CD4-positive, alpha-beta memory T cell (primary cell): ENCODE data around the gene METTL1. TPM values are rescaled to one million over a fixed set of nuclear protein-coding genes. Genes with fewer than 3 reads are reported as not detected.

Source experiments
- CTCF ChIA-PET: fragments of 350-600 bp; sonication (Branson Sonifier 250); formaldehyde crosslinking; loops from one replicate; lab custom pipeline; 2021; ENCODE audit warnings: inconsistent platforms; ENCODE audit not compliant: partially characterized antibody; lab: Charles Lee
- POLR2A ChIA-PET: fragments of 350-600 bp; sonication (Branson Sonifier 250); formaldehyde crosslinking; loops from one replicate; lab custom pipeline; 2021; ENCODE audit not compliant: partially characterized antibody; lab: Charles Lee
- DNase-seq, 5 donors: peaks; one replicate each; pipeline versions ENCODE4 v3.0.0 to v3.0.0-alpha.2; 2020 to 2022; ENCODE audit warnings: mixed read lengths in 1 of 5
- H3K27ac ChIP-seq: one replicate; pipeline ENCODE4 v1.7.0; 2013; ENCODE audit warnings: low read depth, low read length
- H3K27me3 ChIP-seq: 2 replicates; pipeline ENCODE4 v1.7.0; 2013; ENCODE audit warnings: mild to moderate bottlenecking, low read length, moderate library complexity; ENCODE audit not compliant: insufficient read depth
- H3K36me3 ChIP-seq: 2 replicates; pipeline ENCODE4 v1.7.0; 2013; ENCODE audit warnings: mild to moderate bottlenecking, low read length, moderate library complexity; ENCODE audit not compliant: insufficient read depth
- H3K4me1 ChIP-seq: 2 replicates; pipeline ENCODE4 v1.7.0; 2013; ENCODE audit warnings: mild to moderate bottlenecking, low read length, moderate library complexity; ENCODE audit not compliant: insufficient read depth
- H3K4me3 ChIP-seq, 2 donors: one replicate each; pipeline ENCODE4 v1.7.0; 2013; ENCODE audit warnings: low read length in 2 of 2, mild to moderate bottlenecking in 1 of 2
- H3K9me3 ChIP-seq, 2 donors: one replicate each; pipeline ENCODE4 v1.7.0; 2013; ENCODE audit warnings: low read length in 2 of 2, control low read depth in 1 of 2; ENCODE audit not compliant: control insufficient read depth in 1 of 2
- H3K27ac Mint-ChIP-seq, 7 donors: one replicate each; pipeline ENCODE4 v1.8.0; 2020 to 2021; ENCODE audit warnings: mixed read lengths in 7 of 7, mild to moderate bottlenecking in 6 of 7, inconsistent platforms in 3 of 7, moderate library complexity in 3 of 7
- H3K27me3 Mint-ChIP-seq, 2 donors: one replicate each; pipeline ENCODE4 v1.8.0; 2020 to 2021; ENCODE audit warnings: mixed read lengths in 2 of 2
- H3K36me3 Mint-ChIP-seq, 2 donors: one replicate each; pipeline ENCODE4 v1.8.0; 2020 to 2021; ENCODE audit warnings: mixed read lengths in 2 of 2, inconsistent platforms in 1 of 2, mild to moderate bottlenecking in 1 of 2
- H3K4me1 Mint-ChIP-seq, 4 donors: one replicate each; pipeline ENCODE4 v1.8.0; 2020 to 2021; ENCODE audit warnings: mixed read lengths in 4 of 4, mild to moderate bottlenecking in 1 of 4
- H3K4me3 Mint-ChIP-seq, 8 donors: one replicate each; pipeline ENCODE4 v1.8.0; 2020 to 2021; ENCODE audit warnings: mixed read lengths in 8 of 8, mild to moderate bottlenecking in 7 of 8, moderate library complexity in 6 of 8, inconsistent platforms in 3 of 8
- H3K9me3 Mint-ChIP-seq, 8 donors: one replicate each; pipeline ENCODE4 v1.8.0; 2020 to 2021; ENCODE audit warnings: mixed read lengths in 8 of 8, mild to moderate bottlenecking in 5 of 8, inconsistent platforms in 3 of 8, moderate library complexity in 1 of 8
- intact Hi-C: fragments of 100-400 bp; cut with micrococcal nuclease; formaldehyde crosslinking; loops from one replicate; pipeline ENCODE4 v1.15.1; 2023
- polyA plus RNA-seq, 2 donors: library from polyadenylated mRNA; unstranded; fragments of 300-500 nt; fragmentation: Illumina TruSeq; gene quantifications; one replicate each; pipeline ENCODE4 v1.2.3, GENCODE V29; 2021
- total RNA-seq, 2 experiments: library from RNA; stranded (reverse); gene quantifications; one replicate each; pipeline ENCODE4 v1.2.3, GENCODE V29; 2021

METTL1 gene
- total and polyA plus RNA-seq, 4 experiments from 2014 or later, result 9.9 to 19.1 (median 13.6) TPM

- peaks cover 17 to 33% (median 22%) of the 10 kb centered on the region in 4 donors for H3K4me1 Mint-ChIP-seq
These were observed 45.6 kb downstream of the METTL1 start for GRCh38 chr12:57726151-57726883.

GRCh38 chr12:57725851-57726150 lies 46.1 kb downstream of the METTL1 start:
- ChIA-PET CTCF (interaction anchor here (1.6 to 1.8 kb wide), 3 partner anchors 15 to 31 kb away, joined by 5 to 8 read pairs (median 8); partner anchors contain the start of gene TSPAN31), POLR2A (interaction anchor here (1.1 to 1.2 kb wide), 2 partner anchors 15 to 19 kb away, joined by 3 to 11 read pairs; partner anchors contain the start of gene TSPAN31)
- Histone ChIP-seq H3K4me1 (no peaks in the 10 kb centered on the region), H3K4me3 (no peak overlapping the region), H3K27ac (no peak overlapping the region), H3K27me3 (no peaks in the 10 kb centered on the region), H3K36me3 (peaks cover 45% of the 10 kb centered on the region), H3K9me3 (no peaks in the 10 kb centered on the region)
- H3K4me1 Mint-ChIP-seq, result peaks cover 17 to 32% (median 22%) of the 10 kb centered on the region in 4 donors
- no peaks in the 10 kb centered on the region for H3K27me3 Mint-ChIP-seq
- DNase-seq, result no peak
- peak overlapping the region in 2 of 7 donors; percentile 32 to 81 for H3K27ac Mint-ChIP-seq
- H3K9me3 Mint-ChIP-seq, result no peaks in the 10 kb centered on the region
- peaks cover 25 to 53% of the 10 kb centered on the region in 2 donors for H3K36me3 Mint-ChIP-seq
- H3K4me3 Mint-ChIP-seq, result no peak overlapping the region
- intact Hi-C loops, result loop anchor here (1.0 kb wide), 1 partner anchor 16 kb away; no protein-coding TSS in a partner anchor

More at GRCh38 chr12:57726151-57726883, 45.6 kb downstream of the METTL1 start:
- DNase-seq, result peak in 2 of 5 donors; percentile 16 to 41
- Mint-ChIP-seq H3K27me3 (no peaks in the 10 kb centered on the region), H3K36me3 (peaks cover 30 to 55% of the 10 kb centered on the region in 2 donors), H3K27ac (peak overlapping the region in 3 of 7 donors; percentile 32 to 79 (median 59)), H3K9me3 (no peaks in the 10 kb centered on the region), H3K4me3 (peak overlapping the region in 3 of 8 donors; percentile 49 to 70 (median 52))
- H3K4me3 ChIP-seq, result no peak overlapping the region
- no peaks in the 10 kb centered on the region for H3K4me1 ChIP-seq
- ChIA-PET POLR2A (interaction anchor here (1.1 to 1.2 kb wide), 3 partner anchors 14 to 32 kb away, joined by 3 to 11 read pairs (median 5); partner anchors contain the start of genes OS9 and TSPAN31), CTCF (interaction anchor here (1.6 to 1.8 kb wide), 3 partner anchors 15 to 30 kb away, joined by 5 to 8 read pairs (median 8); partner anchors contain the start of gene TSPAN31)
- intact Hi-C loops, result no loop called here
- H3K27ac ChIP-seq, result no peak overlapping the region
- H3K36me3 ChIP-seq, result peaks cover 45% of the 10 kb centered on the region
- H3K27me3 ChIP-seq, result no peaks in the 10 kb centered on the region
- no peaks in the 10 kb centered on the region for H3K9me3 ChIP-seq

- Mint-ChIP-seq H3K9me3 (no peaks in the 10 kb centered on the region), H3K27ac (peak overlapping the region; percentile 52 to 92 (median 84)), H3K27me3 (no peaks in the 10 kb centered on the region), H3K4me3 (no peak overlapping the region), H3K36me3 (peaks cover 22 to 47% of the 10 kb centered on the region in 2 donors), H3K4me1 (peaks cover 16 to 32% (median 22%) of the 10 kb centered on the region in 4 donors)
- Histone ChIP-seq H3K4me3 (no peak overlapping the region), H3K36me3 (peaks cover 45% of the 10 kb centered on the region), H3K27ac (no peak overlapping the region), H3K4me1 (no peaks in the 10 kb centered on the region), H3K27me3 (no peaks in the 10 kb centered on the region), H3K9me3 (no peaks in the 10 kb centered on the region)
- POLR2A ChIA-PET, result interaction anchor here (0.9 to 4.4 kb wide), 7 partner anchors 11 to 31 kb away, joined by 3 to 32 read pairs (median 4); partner anchors contain the start of genes OS9 and TSPAN31
- DNase-seq, result peak in 1 of 5 donors; percentile 19
- intact Hi-C loops, result loop anchor here (1.0 kb wide), 1 partner anchor 17 kb away; no protein-coding TSS in a partner anchor
- CTCF ChIA-PET, result interaction anchor here (0.7 to 3.2 kb wide), 4 partner anchors 14 to 20 kb away, joined by 3 to 10 read pairs (median 8); partner anchors contain the start of gene TSPAN31
These were observed 46.8 kb downstream of the METTL1 start for GRCh38 chr12:57724936-57725740.

GRCh38 chr12:57724003-57724935 lies 47.6 kb downstream of the METTL1 start:
- Mint-ChIP-seq H3K9me3 (peaks cover 0 to under 1% (median 0%) of the 10 kb centered on the region in 8 donors), H3K27me3 (no peaks in the 10 kb centered on the region), H3K36me3 (peaks cover 27 to 45% of the 10 kb centered on the region in 2 donors), H3K4me3 (no peak overlapping the region), H3K27ac (peak overlapping the region; percentile 52 to 92 (median 84)), H3K4me1 (peaks cover 16 to 32% (median 22%) of the 10 kb centered on the region in 4 donors)
- Histone ChIP-seq H3K36me3 (peaks cover 47% of the 10 kb centered on the region), H3K27ac (no peak overlapping the region), H3K9me3 (no peaks in the 10 kb centered on the region), H3K4me3 (no peak overlapping the region), H3K27me3 (no peaks in the 10 kb centered on the region), H3K4me1 (no peaks in the 10 kb centered on the region)
- intact Hi-C loops, result no loop called here
- POLR2A ChIA-PET, result interaction anchor here (0.7 to 4.4 kb wide), 8 partner anchors 10 to 131 kb away, joined by 3 to 32 read pairs (median 3); partner anchors contain the start of genes OS9 and TSPAN31
- CTCF ChIA-PET, result interaction anchor here (0.7 to 3.2 kb wide), 2 partner anchors 15 to 18 kb away, joined by 3 to 10 read pairs; no protein-coding TSS in a partner anchor
- peak in 1 of 5 donors; percentile 20 for DNase-seq

- DNase-seq, result no peak
- no peak overlapping the region for H3K4me3 ChIP-seq
- Mint-ChIP-seq H3K36me3 (peaks cover 26 to 47% of the 10 kb centered on the region in 2 donors), H3K9me3 (peaks cover 0 to 2% (median 0%) of the 10 kb centered on the region in 8 donors), H3K27ac (peak overlapping the region; percentile 24 to 83 (median 52)), H3K27me3 (no peaks in the 10 kb centered on the region), H3K4me1 (peaks cover 14 to 32% (median 22%) of the 10 kb centered on the region in 4 donors), H3K4me3 (no peak overlapping the region)
- H3K4me1 ChIP-seq, result no peaks in the 10 kb centered on the region
- intact Hi-C loops, result no loop called here
- peaks cover 52% of the 10 kb centered on the region for H3K36me3 ChIP-seq
- H3K9me3 ChIP-seq, result no peaks in the 10 kb centered on the region
- H3K27me3 ChIP-seq, result no peaks in the 10 kb centered on the region
- H3K27ac ChIP-seq, result no peak overlapping the region
- CTCF ChIA-PET, result interaction anchor here (1.2 to 3.2 kb wide), 2 partner anchors 18 to 33 kb away, joined by 3 to 10 read pairs; no protein-coding TSS in a partner anchor
- POLR2A ChIA-PET, result interaction anchor here (0.6 to 4.4 kb wide), 7 partner anchors 9 to 212 kb away, joined by 3 to 32 read pairs (median 6); partner anchors contain the start of gene TSPAN31
These were observed 48.3 kb downstream of the METTL1 start for GRCh38 chr12:57723630-57723962.
